ENCODE measurements around the gene RNF113A.

DNA sequence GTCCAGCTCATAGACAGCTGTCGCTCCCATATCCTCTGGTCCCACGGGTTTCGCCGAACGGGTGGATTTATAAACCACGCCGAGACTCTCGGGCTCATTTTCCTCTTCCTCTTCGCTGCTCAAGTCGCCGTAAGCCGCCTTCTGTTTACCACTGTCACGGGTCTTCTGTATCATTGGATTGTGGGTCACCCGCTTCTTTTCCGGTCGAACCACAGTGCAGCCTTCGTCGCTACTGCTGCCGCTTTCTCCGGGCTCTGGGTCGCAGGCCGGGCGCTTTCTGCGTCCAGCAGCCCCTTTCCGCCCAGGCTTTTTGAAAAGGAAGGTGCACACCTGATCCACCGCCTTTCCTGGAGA, 311 bp downstream of the RNF113A start:
- TF ChIP-seq, protein P1, sequence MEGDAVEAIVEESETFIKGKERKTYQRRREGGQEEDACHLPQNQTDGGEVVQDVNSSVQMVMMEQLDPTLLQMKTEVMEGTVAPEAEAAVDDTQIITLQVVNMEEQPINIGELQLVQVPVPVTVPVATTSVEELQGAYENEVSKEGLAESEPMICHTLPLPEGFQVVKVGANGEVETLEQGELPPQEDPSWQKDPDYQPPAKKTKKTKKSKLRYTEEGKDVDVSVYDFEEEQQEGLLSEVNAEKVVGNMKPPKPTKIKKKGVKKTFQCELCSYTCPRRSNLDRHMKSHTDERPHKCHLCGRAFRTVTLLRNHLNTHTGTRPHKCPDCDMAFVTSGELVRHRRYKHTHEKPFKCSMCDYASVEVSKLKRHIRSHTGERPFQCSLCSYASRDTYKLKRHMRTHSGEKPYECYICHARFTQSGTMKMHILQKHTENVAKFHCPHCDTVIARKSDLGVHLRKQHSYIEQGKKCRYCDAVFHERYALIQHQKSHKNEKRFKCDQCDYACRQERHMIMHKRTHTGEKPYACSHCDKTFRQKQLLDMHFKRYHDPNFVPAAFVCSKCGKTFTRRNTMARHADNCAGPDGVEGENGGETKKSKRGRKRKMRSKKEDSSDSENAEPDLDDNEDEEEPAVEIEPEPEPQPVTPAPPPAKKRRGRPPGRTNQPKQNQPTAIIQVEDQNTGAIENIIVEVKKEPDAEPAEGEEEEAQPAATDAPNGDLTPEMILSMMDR (IDR thresholded peaks at IDR 0.05): no peak
- TF ChIP-seq POLR2A (IDR thresholded peaks at IDR 0.05; ENCODE audit: low read depth) (no peak), EP300 (IDR thresholded peaks at IDR 0.05) (no peak)
